GM12891 (cell line): Measurements from ENCODE around the gene CBS.
"Not testable (repeated sequence)": the region's sequence is repeated elsewhere in the genome, so short reads cannot be mapped to it uniquely, and the experiment has no call there.

Source experiments
- POLR2A ChIP-seq: IDR thresholded peaks from 2 replicates; pipeline ENCODE4 v1.6.1; 2011; ENCODE audit warnings: low read depth, low read length, control low read depth
- POLR2AphosphoS5 ChIP-seq: IDR thresholded peaks from 2 replicates; pipeline ENCODE4 v1.6.1; 2011; ENCODE audit warnings: low read depth, low read length, control low read depth
- POU2F2 ChIP-seq: IDR thresholded peaks from 2 replicates; pipeline ENCODE4 v1.6.1; 2011; ENCODE audit warnings: low read depth, mild to moderate bottlenecking, control low read depth, low read length, moderate library complexity
- SPI1 ChIP-seq: IDR thresholded peaks from 2 replicates; pipeline ENCODE4 v1.6.1; 2011; ENCODE audit warnings: low read depth, low read length, control low read depth
- TAF1 ChIP-seq: IDR thresholded peaks from 2 replicates; pipeline ENCODE4 v1.6.1; 2011; ENCODE audit warnings: low read depth, low read length, control low read depth

GRCh38 chr21:43064265-43064917 lies 11.2 kb downstream of the CBS start:
- TF ChIP-seq POLR2A, TAF1, POLR2AphosphoS5, SPI1, POU2F2: not testable (repeated sequence)
